Psoas muscle (tissue), 8 donors: ENCODE measurements around the gene UBE2E2. TPM values are rescaled to one million over a fixed set of nuclear protein-coding genes. Genes with fewer than 3 reads are reported as not detected.
A peak's percentile ranks its signal among the peaks of the same experiment; 100 is the strongest.

Experiments used
- ATAC-seq, 4 donors: fragments of 200-7000 bp; cut with Tn5 transposase; one replicate each; pipeline ENCODE4 v1.9.1; 2020; ENCODE audit warnings: moderate library complexity in 3 of 4, mild to moderate bottlenecking in 2 of 4
- DNase-seq, 2 donors: peaks; one replicate each; pipeline ENCODE4 v3.0.0-alpha.2; 2020
- H3K27ac ChIP-seq: fragments of 200-600 bp; one replicate; pipeline ENCODE4 v1.8.0; 2022
- H3K27me3 ChIP-seq, 3 donors: fragments of 200-600 bp in 1 of 3; one replicate each; pipeline versions ENCODE4 v1.6.1 to v1.8.0; 2013 to 2022; ENCODE audit warnings: low read length in 2 of 3, mild to moderate bottlenecking in 2 of 3, moderate library complexity in 1 of 3; ENCODE audit not compliant: insufficient read depth in 3 of 3
- H3K36me3 ChIP-seq, 2 donors: fragments of 200-600 bp in 1 of 2; one replicate each; pipeline versions ENCODE4 v1.6.1 to v1.8.0; 2013 to 2022; ENCODE audit warnings: low read depth in 1 of 2, mild to moderate bottlenecking in 1 of 2, moderate library complexity in 1 of 2; ENCODE audit not compliant: insufficient read depth in 1 of 2
- H3K4me1 ChIP-seq: fragments of 200-600 bp; one replicate; pipeline ENCODE4 v1.8.0; 2022
- H3K4me3 ChIP-seq: fragments of 200-600 bp; one replicate; pipeline ENCODE4 v1.8.0; 2022; ENCODE audit warnings: mild to moderate bottlenecking
- H3K9me3 ChIP-seq: fragments of 200-600 bp; one replicate; pipeline ENCODE4 v1.8.0; 2022
- WGBS, 3 donors: extraction: QIAGEN DNeasy Blood & Tissue Kit; methylation state at CpG; one replicate each; pipeline versions ENCODE4 v1.1.6 to v1.1.7; 2013; 5-methylcytosine and 5-hydroxymethylcytosine counted together
- intact Hi-C, 2 donors: fragments of 100-400 bp; cut with DNase I; formaldehyde crosslinking; loops; one replicate each; pipeline versions ENCODE4 v1.11.0 to v1.14.2; 2022
- polyA plus RNA-seq, 3 donors: library from polyadenylated mRNA; stranded (reverse); fragments of 200-250 nt; gene quantifications; one replicate each; pipeline ENCODE4 v1.2.3, GENCODE V29; 2013
- total RNA-seq, 4 donors: library from RNA; stranded (reverse); fragmentation: NEBNext Ultra II Directional in 2 of 4; extraction: Animal tissue kit (Norgen Biotek cat#: 25700) in 2 of 4; gene quantifications; one replicate each; pipeline versions ENCODE4 v1.2.1 to v1.2.4, GENCODE V29; 2021 to 2023
- TF ChIP-seq, protein P1 (sequence below): fragments of 200-600 bp; IDR thresholded peaks from one replicate; pipeline ENCODE4 v1.8.0; 2022; ENCODE audit warnings: antibody characterized with exemption
- donor health status: healthy with polysubstance abuse.
- donor health status: DM: no; HTN: no; CAD: no; lungs with moderate emphysema.
- donor health status: Bipolar disorder and iron deficiency.
- donor health status: healthy.
- donor health status: DM: yes; HTN: yes; CAD: no.
- donor health status: DM: no; HTN: no; CAD: no.
- donor health status: DM: no; HTN: no; CAD: no.
- donor health status: DM: yes; HTN: yes; CAD: no.

UBE2E2 gene
- total and polyA plus RNA-seq, 7 donors, result 12.9 to 38.2 (median 34.0) TPM

DNA sequence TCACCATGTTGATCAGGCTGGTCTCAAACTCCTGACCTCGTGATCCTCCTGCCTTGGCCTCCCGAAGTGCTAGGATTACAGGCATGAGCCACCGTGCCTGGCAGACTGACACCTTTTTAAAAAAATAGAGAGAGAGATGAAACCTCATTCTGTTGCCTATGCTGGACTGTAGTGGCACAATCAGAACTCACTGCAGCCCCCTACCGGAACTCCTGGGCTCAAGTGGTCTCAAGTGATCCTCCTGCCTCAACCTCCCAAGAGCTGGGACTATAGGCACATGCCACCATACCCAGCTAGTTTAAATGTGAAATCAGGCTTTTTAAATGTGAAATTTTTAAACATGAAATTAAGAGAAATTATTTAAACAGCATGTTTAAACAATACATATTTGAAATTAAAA lies 337.5 kb downstream of the UBE2E2 start:
- ATAC-seq, result no peak
- TF ChIP-seq, protein P1, sequence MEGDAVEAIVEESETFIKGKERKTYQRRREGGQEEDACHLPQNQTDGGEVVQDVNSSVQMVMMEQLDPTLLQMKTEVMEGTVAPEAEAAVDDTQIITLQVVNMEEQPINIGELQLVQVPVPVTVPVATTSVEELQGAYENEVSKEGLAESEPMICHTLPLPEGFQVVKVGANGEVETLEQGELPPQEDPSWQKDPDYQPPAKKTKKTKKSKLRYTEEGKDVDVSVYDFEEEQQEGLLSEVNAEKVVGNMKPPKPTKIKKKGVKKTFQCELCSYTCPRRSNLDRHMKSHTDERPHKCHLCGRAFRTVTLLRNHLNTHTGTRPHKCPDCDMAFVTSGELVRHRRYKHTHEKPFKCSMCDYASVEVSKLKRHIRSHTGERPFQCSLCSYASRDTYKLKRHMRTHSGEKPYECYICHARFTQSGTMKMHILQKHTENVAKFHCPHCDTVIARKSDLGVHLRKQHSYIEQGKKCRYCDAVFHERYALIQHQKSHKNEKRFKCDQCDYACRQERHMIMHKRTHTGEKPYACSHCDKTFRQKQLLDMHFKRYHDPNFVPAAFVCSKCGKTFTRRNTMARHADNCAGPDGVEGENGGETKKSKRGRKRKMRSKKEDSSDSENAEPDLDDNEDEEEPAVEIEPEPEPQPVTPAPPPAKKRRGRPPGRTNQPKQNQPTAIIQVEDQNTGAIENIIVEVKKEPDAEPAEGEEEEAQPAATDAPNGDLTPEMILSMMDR, result no peak
- no peaks in the 10 kb centered on the region for H3K36me3 ChIP-seq
- no peak overlapping the region for H3K27ac ChIP-seq
- WGBS, 3 donors, result 82 to 94% (median 91%) methylated on average over 4 of the region's 4 CpGs
- H3K4me3 ChIP-seq, result no peak overlapping the region
- H3K27me3 ChIP-seq, result no peaks in the 10 kb centered on the region
- no peak for DNase-seq
- no peaks in the 10 kb centered on the region for H3K9me3 ChIP-seq
- no peaks in the 10 kb centered on the region for H3K4me1 ChIP-seq
- intact Hi-C loops, result no loop called here

DNA sequence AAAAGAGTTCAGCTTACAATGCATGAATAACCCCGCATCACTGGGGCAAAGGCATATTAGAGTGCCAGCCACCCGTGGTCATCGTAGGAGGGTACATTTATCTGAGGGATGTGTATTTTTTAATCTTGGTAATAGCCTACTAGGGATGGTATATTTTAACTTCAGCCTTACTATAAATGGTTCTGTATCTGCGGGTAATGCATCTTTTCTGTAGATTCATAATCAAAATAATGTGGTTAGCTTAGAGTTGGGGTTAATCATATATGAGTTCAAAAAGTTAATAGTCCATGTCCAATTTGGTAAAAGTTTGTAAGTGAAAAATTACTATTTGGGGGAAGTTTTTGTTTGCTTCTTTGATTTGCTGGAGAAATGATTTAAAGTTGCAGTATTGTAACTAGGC lies 339.0 kb downstream of the UBE2E2 start:
- Histone ChIP-seq H3K27me3 (no peaks in the 10 kb centered on the region), H3K9me3 (no peaks in the 10 kb centered on the region), H3K36me3 (no peaks in the 10 kb centered on the region), H3K27ac (no peak overlapping the region), H3K4me3 (no peak overlapping the region), H3K4me1 (no peaks in the 10 kb centered on the region)
- ATAC-seq, result no peak
- intact Hi-C loops, result no loop called here
- no peak for DNase-seq
- WGBS, 3 donors, result 96 to 99% (median 97%) methylated on average over 4 of the region's 4 CpGs
- TF ChIP-seq, protein P1, result no peak

DNA sequence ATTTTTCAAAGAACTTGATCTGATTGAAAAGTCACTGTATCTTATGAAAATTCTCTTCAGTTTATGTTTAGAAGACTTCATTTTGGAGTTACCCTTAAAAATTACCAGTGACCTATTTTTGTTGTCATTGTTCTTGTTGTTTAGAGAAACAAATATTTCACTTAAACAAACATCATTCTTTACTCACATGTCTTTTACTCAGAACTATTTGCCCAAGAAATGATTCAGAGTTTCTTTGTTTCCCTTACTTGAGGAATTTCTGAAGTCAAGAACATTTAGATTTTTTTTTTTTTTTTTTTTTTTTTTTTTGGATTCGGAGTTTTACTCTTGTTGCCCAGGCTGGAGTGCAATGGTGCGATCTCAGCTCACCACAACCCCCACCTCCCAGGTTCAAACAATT lies 343.1 kb downstream of the UBE2E2 start:
- intact Hi-C loops, result no loop called here
- H3K9me3 ChIP-seq, result no peaks in the 10 kb centered on the region
- no peaks in the 10 kb centered on the region for H3K27me3 ChIP-seq
- DNase-seq (no peak), ATAC-seq (no peak)
- H3K4me1 ChIP-seq, result peaks cover 13% of the 10 kb centered on the region
- TF ChIP-seq, protein P1, result no peak
- no peaks in the 10 kb centered on the region for H3K36me3 ChIP-seq
- H3K4me3 ChIP-seq, result no peak overlapping the region
- WGBS, 3 donors, result 79 to 100% (median 97%) methylated on average over 2 of the region's 2 CpGs
- no peak overlapping the region for H3K27ac ChIP-seq

DNA sequence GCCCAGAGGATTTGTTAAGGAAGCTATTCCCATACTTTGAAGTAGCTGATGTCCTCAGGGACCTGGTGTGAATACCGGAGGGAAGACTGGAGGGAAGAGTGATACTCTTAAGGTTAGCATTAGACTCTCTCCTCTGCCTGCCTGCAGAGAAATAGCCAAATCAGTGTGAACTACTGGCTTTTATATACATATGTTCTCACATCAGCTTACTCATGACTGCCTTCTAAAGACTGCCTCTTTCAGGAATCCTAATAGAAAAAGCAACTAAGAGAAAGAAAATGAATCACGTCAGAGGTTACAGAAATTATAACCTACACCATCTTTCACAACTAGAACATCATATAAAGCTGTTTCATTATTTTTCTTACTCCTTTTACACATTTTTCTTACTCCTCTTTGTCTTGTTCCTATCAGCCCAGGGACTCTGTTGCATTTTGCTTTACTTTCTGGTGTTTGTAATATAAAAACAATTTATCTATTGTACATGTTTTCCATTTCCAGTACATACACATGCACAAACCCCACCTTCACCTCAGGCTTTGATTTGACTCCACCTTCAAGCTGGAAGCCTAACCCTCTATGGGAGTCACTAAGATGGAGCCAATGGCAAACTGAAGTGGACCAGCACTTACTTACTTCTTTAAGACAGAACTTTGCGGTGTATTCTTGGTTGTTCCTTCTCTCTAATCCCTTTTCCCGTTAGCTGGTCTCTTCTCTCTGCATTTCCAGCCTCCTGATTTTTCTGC lies 345.0 kb downstream of the UBE2E2 start:
- TF ChIP-seq, protein P1, result no peak
- ATAC-seq, result no peak
- WGBS, 3 donors, result 75 to 88% (median 81%) methylated on average over 4 of the region's 4 CpGs

DNA sequence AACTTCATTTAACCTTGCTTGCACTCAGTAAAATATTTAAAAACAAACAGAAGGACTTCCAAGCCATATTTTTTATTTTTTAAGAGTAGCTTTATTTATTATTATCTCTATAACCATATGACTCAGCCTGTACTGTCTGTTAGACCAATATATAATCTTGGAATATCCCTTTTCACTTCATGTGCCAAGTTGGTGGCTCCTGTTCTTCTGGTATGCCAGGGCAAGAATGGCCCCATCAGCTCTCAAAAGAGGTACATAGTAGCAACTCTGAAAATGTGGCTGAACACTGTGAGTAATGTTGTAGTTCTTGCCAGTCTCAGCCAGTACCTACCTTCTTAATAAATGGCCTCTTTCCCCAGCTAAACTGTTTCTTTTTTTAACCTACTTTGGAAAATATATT lies 345.6 kb downstream of the UBE2E2 start:
- Histone ChIP-seq H3K4me1 (peaks cover 13% of the 10 kb centered on the region), H3K27ac (no peak overlapping the region), H3K36me3 (no peaks in the 10 kb centered on the region), H3K9me3 (no peaks in the 10 kb centered on the region), H3K4me3 (no peak overlapping the region), H3K27me3 (no peaks in the 10 kb centered on the region)
- TF ChIP-seq, protein P1, result no peak
- intact Hi-C loops, result no loop called here
- DNase-seq (no peak), ATAC-seq (peak; percentile 17 to 57 (median 49))

More for the DNA sequence above, 345.0 kb downstream of the UBE2E2 start:
- no peak for DNase-seq
- intact Hi-C loops, result no loop called here
- Histone ChIP-seq H3K36me3 (no peaks in the 10 kb centered on the region), H3K9me3 (no peaks in the 10 kb centered on the region), H3K27me3 (no peaks in the 10 kb centered on the region), H3K4me1 (peaks cover 13% of the 10 kb centered on the region), H3K27ac (no peak overlapping the region), H3K4me3 (no peak overlapping the region)
